Measurements from ENCODE around the gene ALX4.

GRCh38 chr11:44326615-44327475 is 16.9 kb upstream of the ALX4 start:
- TF ChIP-seq EZH2phosphoT487 (IDR thresholded peaks at IDR 0.05; ENCODE audit: borderline replicate concordance, low read depth, low read length) (no peak), CTCF (conservative IDR thresholded peaks at IDR 0.05; ENCODE audit: low read length) (no peak)

Data from OCI-LY7 (cell line).